ENCODE measurements around the gene ERMP1. TPM values are rescaled to one million over a fixed set of nuclear protein-coding genes. Genes with fewer than 3 reads are reported as not detected.

ERMP1 gene
- total RNA-seq, 1 donor from 2014 or later = 4.2 TPM

DNA sequence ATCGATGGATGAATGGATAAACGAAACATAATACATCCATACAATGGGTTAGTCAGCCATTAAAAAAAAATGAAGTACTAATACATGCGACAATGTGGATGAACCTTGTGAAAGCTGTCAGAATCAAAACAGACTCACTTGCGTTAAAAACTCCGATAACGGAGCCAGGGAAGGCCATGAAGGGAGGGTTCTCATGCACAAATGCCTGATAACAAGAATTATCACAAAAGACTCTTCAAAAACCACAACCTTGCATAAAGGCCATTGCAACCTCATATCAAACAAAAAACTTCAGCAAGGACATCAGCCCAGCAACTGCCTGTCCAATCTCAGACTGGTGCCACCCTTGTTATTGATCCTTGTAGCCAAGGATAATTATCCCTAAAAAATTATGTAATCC, 13.7 kb downstream of the ERMP1 start:
- no peaks in the 10 kb centered on the region for H3K9me3 Mint-ChIP-seq (ENCODE audit: unreplicated experiment)
- H3K4me3 Mint-ChIP-seq (ENCODE audit: unreplicated experiment) = no peak overlapping the region
- no peak overlapping the region for H3K27ac Mint-ChIP-seq (ENCODE audit: unreplicated experiment)
- H3K36me3 Mint-ChIP-seq (ENCODE audit: unreplicated experiment) = no peaks in the 10 kb centered on the region
- no peaks in the 10 kb centered on the region for H3K4me1 Mint-ChIP-seq (ENCODE audit: low read depth, unreplicated experiment)
- TF ChIP-seq CTCF (IDR thresholded peaks at IDR 0.05; ENCODE audit: partially characterized antibody, unreplicated experiment) = no peak
- no peak for DNase-seq
- no peaks in the 10 kb centered on the region for H3K27me3 Mint-ChIP-seq (ENCODE audit: unreplicated experiment)

- H3K27ac Mint-ChIP-seq (ENCODE audit: unreplicated experiment) = no peak overlapping the region
- no peak overlapping the region for H3K4me3 Mint-ChIP-seq (ENCODE audit: unreplicated experiment)
- DNase-seq = no peak
- no peaks in the 10 kb centered on the region for H3K36me3 Mint-ChIP-seq (ENCODE audit: unreplicated experiment)
- H3K9me3 Mint-ChIP-seq (ENCODE audit: unreplicated experiment) = no peaks in the 10 kb centered on the region
- H3K4me1 Mint-ChIP-seq (ENCODE audit: low read depth, unreplicated experiment) = no peaks in the 10 kb centered on the region
- TF ChIP-seq CTCF (IDR thresholded peaks at IDR 0.05; ENCODE audit: partially characterized antibody, unreplicated experiment) = no peak
- no peaks in the 10 kb centered on the region for H3K27me3 Mint-ChIP-seq (ENCODE audit: unreplicated experiment)
Observed at GRCh38 chr9:5818424-5819142, 14.3 kb downstream of the ERMP1 start.

GRCh38 chr9:5817862-5818261, 15.1 kb downstream of the ERMP1 start:
- Mint-ChIP-seq H3K9me3 (ENCODE audit: unreplicated experiment) (no peaks in the 10 kb centered on the region), H3K4me3 (ENCODE audit: unreplicated experiment) (no peak overlapping the region), H3K27me3 (ENCODE audit: unreplicated experiment) (no peaks in the 10 kb centered on the region), H3K36me3 (ENCODE audit: unreplicated experiment) (no peaks in the 10 kb centered on the region), H3K4me1 (ENCODE audit: low read depth, unreplicated experiment) (no peaks in the 10 kb centered on the region), H3K27ac (ENCODE audit: unreplicated experiment) (no peak overlapping the region)
- no peak for TF ChIP-seq CTCF (IDR thresholded peaks at IDR 0.05; ENCODE audit: partially characterized antibody, unreplicated experiment)
- DNase-seq = no peak

DNA sequence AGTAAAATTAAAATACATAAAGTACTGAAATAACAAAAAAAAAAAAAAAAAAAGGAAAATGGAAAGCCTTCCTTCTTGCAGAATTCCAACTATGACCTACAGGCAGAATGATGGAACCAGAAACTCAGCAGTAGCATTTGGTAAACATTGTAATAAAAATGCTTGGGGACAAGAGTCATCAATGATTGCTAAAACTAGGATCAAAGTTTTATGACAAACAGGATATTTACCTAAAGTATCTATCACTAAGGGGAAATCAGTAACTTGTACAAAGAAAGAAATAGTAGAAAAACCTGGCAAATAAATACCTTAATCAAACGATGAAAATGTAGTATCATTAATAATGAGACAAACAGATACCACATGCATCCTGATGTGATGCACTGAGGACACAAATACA, 17.5 kb downstream of the ERMP1 start:
- Mint-ChIP-seq H3K4me1 (ENCODE audit: low read depth, unreplicated experiment) (no peaks in the 10 kb centered on the region), H3K27ac (ENCODE audit: unreplicated experiment) (no peak overlapping the region), H3K27me3 (ENCODE audit: unreplicated experiment) (no peaks in the 10 kb centered on the region), H3K36me3 (ENCODE audit: unreplicated experiment) (no peaks in the 10 kb centered on the region), H3K4me3 (ENCODE audit: unreplicated experiment) (no peak overlapping the region), H3K9me3 (ENCODE audit: unreplicated experiment) (no peaks in the 10 kb centered on the region)
- no peak for DNase-seq
- TF ChIP-seq CTCF (IDR thresholded peaks at IDR 0.05; ENCODE audit: partially characterized antibody, unreplicated experiment) = no peak

GRCh38 chr9:5813824-5814223, 19.1 kb downstream of the ERMP1 start:
- no peak for DNase-seq
- no peaks in the 10 kb centered on the region for H3K36me3 Mint-ChIP-seq (ENCODE audit: unreplicated experiment)
- no peaks in the 10 kb centered on the region for H3K27me3 Mint-ChIP-seq (ENCODE audit: unreplicated experiment)
- H3K4me1 Mint-ChIP-seq (ENCODE audit: low read depth, unreplicated experiment) = no peaks in the 10 kb centered on the region
- TF ChIP-seq CTCF (IDR thresholded peaks at IDR 0.05; ENCODE audit: partially characterized antibody, unreplicated experiment) = no peak
- H3K4me3 Mint-ChIP-seq (ENCODE audit: unreplicated experiment) = no peak overlapping the region
- no peak overlapping the region for H3K27ac Mint-ChIP-seq (ENCODE audit: unreplicated experiment)
- no peaks in the 10 kb centered on the region for H3K9me3 Mint-ChIP-seq (ENCODE audit: unreplicated experiment)

All from glutamatergic neuron (in vitro differentiated cells).